Measurements from ENCODE around the gene VAMP1.
"Not testable (repeated sequence)": the region's sequence is repeated elsewhere in the genome, so short reads cannot be mapped to it uniquely, and the experiment has no call there.

- TF ChIP-seq CTCF (conservative IDR thresholded peaks at IDR 0.05; ENCODE audit: low read depth in 2 of 2); EZH2 (IDR thresholded peaks at IDR 0.05; ENCODE audit: low read depth, unreplicated experiment); REST (IDR thresholded peaks at IDR 0.05; ENCODE audit: unreplicated experiment); EZH2phosphoT487 (IDR thresholded peaks at IDR 0.05; ENCODE audit: unreplicated experiment); POLR2AphosphoS5 (IDR thresholded peaks at IDR 0.05; ENCODE audit: low read depth); JUNB (IDR thresholded peaks at IDR 0.05; ENCODE audit: unreplicated experiment): not testable (repeated sequence)
Observed at GRCh38 chr12:6466751-6467150, 3.7 kb downstream of the VAMP1 start.

All from GM23338 (cell line).